Stimulated activated CD8-positive, alpha-beta memory T cell treated with anti-CD3 and anti-CD28 coated beads, Interleukin-7, amount 100 ng/mL, for 48 hours (primary cell): ENCODE data around the gene TCL1B.

Experiments
- DNase-seq, 2 donors: peaks; one replicate each; pipeline ENCODE4 v3.0.0-alpha.2; 2020; ENCODE audit warnings: low read depth in 1 of 2; ENCODE audit errors: extremely low read depth in 1 of 2

Gene TCL1B

DNA sequence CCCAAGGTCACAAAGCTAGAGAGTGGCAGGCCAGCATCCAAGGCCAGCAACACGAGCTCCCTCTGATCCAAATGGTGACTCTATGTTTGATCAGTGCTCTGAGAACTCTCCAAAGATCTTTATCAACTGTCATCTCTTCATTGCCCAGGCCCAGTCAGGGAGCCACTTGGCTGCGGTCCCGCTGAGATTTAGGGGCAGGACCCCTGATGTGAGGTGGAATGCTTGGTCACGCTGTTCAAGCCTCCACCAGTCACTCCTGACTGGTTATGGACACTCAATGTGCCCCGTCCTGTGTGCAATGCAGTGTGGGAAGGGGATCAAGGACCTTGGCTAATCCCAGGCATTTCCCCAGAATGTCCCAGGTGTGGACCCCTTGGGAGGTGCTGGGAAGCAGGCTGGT is 19.8 kb upstream of the TCL1B start:
- DNase-seq, result no peak

DNA sequence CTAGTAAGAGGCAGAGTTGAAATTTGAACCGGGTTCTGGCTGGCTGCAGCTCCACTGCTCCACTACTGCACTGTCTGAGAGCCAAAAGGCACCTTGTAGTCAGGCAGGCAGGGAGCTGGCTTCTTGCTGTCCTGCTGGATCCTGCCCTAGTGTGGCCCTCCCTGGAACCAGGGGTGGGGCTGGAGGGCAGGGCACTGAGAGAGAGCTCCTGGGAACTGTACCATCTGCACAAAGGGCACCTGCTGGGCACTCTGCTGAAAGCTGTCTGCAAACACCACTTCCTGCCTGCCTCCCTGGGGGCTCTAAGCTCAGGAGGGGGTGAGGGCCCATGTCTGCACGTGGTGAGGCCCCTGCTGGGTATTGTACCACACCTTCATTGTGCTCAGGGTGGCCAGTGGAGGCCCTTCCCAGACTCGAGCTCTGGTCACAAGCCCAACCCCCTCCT is 19.0 kb upstream of the TCL1B start:
- DNase-seq, result no peak

DNA sequence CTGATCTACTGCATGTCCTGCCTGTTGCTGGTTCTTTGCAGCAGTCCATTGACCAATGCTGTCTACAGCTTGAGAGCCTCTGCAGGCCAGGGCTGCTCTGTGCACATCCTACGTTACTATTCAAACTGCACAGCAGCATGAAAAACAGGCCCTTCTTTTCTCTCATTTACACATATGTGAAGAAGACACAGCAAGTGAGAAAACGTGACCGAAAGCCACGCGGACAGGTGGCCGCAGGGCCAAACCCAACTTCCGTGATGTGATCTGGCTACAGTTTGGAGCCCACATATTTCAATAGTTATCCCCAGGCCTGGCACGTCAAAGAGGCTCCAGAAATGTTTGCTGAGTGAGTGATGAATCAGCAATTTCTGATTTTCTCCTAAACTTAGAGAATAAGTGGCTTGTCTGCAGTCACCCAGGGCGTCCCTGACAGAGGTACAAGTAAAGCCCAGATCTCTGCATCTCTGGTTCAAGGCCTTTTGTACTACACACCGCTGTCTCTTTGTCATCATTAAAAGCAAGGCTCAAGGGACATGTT is 17.9 kb upstream of the TCL1B start:
- DNase-seq, result no peak

DNA sequence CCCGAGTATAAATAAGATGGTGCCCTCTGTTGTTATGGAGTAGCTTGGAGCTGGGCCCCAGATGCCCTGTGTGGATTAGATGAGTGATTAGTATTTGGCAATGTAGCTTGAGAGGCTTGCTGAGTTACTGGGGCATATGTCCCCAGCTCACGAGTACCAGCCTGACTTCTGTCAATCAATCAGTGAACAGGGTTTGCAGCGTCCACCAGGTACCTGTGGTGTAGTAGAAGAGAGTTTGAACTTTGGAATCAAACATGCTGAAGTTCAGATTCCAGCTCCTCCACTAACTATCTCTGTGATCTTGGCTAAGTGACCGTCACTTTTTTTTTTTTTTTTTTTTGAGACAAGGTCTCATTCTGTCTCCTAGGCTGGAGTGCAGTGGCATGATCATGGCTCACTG is 11.6 kb upstream of the TCL1B start:
- no peak for DNase-seq

DNA sequence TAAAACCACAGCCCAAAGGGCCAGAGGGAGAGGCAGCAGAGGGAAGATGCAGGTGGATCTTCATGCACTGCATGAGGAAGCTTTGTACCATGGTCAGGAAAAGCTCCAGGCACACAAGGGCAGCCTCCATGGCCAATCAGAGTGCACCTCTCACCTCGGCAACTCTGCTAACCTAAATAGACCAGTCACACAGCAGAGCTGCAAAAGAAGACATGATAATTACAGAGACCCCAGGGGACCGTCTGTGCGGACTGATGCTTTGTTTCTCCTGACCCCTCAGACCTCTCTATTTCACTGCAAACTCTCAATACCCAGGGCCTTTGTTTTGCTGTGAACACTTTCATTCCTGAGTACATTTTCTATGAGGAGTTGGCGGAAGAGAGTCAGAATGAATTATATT is 10.7 kb upstream of the TCL1B start:
- DNase-seq, result no peak

DNA sequence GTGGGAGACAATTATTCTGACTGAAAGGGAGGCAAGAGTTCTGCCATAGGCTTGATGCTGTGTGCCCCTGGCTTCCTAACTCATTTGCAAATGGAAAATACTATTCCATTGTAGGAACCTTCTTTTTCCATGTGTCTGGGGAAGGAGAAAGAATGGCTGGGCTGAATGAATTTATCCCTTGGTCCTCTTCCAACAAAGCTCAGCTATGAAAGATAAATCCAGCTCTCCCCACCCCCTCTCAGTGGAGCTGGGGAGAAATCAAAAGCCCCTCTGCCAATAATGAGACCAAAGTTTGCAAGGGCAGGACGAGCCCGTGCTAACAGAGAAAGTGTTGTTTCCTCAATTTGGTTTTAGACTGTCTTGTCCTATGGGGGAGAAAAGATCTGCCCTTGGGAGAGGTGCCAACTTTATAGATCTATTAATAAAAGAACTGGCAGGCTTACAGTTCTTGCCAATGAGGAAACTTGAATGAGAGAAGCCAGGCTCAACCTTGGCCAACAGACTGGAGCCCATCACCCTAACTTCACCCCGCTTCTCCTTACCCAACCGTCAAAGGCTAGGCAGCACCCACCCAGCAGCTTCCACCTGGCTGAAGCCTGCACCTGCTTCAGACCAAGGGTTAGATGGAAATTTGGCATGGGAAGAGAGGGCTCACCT is 8.9 kb upstream of the TCL1B start:
- DNase-seq, result no peak

DNA sequence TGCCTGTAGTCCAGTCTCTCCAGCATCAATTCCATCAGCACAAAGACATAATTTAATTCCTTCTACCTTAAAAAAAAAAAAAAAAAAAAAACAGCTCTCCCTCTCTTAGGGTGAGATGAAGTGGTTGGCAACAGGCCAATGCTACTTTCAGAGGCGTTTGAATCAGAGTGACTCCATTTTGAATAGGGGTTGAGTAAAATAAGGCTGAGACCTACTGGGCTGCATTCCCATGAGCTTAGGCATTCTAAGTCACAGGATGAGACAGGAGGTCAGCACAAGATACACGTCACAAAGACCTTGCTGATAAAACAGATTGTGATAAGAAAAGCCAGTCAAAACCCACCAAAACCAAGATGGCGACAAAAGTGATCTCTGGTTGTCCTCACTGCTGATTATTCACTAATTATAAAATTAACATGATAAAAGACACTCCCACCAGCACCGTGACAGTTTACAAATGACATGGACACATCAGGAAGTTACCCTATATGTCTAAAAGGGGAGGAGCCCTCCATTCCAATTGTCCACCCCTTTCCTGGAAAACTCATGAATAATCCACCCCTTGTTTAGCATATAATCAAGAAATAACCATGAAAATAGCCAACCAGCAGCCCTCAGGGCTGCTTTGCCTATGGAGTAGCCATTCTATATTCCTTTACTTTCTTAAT is 6.9 kb upstream of the TCL1B start:
- DNase-seq, result no peak

DNA sequence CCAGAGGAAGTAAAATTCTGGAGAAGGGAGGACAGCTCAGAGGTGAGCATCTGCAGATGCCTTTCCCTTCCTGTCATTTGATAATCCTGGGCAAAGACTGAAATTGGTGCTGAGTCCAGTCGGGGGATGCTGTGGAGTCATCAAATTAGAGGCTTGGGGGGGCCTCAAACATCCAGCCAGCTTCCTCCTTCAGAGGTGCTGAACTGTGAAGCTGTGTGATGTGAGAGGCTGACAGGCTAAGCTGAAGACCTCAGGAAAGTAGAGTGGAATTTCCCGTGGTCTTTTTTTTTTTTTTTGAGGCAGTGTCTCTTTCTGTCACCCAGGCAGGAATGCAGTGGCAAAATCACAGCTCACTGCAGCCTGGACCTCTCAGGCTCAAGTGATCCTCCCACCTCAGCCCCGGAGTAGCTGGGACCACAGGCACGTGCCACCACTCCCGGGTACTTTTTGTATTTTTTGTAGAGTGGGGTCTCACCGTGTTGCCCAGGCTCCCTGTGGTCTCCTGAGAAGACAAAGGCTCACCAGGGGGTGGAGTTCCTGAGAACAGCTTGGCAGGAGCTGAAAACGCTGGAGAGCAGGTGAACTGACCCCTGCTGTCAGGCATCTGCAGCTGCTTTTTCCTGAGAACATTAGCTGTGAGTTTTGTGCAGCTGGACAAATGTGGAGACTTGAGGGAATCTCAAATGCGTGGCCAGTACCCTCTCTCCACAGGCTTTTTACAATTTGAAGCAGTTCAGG is 6.1 kb upstream of the TCL1B start:
- no peak for DNase-seq

DNA sequence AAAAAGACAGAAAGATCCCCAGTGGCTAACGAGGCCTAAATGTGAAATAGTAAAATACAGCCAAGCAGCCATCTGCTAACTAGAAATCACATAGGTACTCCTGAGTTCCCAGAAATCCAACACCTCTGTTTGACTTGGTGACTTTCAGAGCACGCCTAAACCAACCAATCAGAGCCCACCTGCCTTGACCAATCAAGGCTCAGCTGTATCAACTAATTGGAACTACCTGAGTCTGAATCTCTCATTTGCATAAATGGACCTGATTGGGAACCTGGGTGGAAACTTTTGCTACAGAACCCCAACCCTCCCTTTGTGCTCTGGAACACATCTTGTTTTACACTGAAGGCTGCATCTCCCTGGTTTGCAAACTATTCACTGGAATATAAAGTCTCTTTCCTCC is 5.1 kb upstream of the TCL1B start:
- DNase-seq, result no peak

DNA sequence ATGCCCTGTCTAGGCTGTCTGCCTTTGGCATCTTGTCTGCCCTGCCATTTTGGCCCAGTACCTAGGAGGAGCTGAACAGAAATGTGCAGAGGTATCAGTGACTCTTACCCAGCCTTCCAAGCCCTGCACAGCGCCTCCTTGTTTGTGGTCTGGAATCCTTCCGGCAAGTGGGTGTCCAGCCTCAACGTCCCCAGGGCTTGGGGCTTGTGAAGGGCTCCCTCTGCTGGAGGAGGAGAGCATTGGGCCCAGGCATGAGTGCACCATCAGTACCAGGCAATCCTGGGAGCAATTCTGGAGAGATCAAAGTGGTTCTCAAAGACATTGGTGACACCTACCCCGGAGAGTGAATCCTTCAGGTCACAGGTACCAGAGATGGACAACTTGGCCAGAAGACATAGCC is 2.4 kb upstream of the TCL1B start:
- DNase-seq, result no peak

DNA sequence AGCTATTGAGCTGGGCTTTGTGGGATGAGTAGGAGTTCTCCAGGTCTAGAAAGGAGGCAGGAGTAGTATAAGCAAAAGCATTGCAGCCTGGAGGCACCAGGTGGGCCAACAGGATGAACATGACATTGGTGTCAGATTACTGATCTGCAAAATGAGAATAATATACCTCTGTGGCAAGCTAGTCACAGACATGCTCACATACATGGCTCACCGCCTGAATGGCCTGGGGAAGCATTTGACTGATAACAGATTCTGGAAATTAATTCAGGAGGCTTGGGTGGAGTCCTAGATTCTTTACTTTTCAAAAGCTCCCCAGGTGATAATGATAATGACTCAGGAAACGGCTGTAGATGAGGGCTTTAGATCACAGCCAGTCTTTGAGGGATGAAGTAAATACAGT is 709 bp downstream of the TCL1B start:
- DNase-seq, result no peak

DNA sequence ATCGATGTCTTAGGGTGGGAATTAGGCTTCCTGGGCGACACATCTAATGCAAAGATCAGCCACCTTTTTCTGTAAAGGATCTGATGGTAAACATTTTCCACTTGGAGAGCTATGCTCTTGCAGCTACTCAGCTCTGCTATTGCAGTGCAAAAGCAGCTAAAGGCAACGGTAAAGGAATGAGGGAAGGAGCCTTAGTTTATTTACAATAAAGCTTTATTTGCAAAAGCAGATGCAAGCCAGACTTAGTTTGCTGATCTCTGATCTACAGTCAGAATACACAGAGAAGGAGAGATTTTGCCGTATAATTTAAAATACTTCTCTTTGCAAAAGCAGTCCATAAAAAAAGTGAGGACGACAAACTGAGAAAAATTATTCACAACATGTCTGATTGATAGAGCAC is 3.2 kb downstream of the TCL1B start:
- no peak for DNase-seq

DNA sequence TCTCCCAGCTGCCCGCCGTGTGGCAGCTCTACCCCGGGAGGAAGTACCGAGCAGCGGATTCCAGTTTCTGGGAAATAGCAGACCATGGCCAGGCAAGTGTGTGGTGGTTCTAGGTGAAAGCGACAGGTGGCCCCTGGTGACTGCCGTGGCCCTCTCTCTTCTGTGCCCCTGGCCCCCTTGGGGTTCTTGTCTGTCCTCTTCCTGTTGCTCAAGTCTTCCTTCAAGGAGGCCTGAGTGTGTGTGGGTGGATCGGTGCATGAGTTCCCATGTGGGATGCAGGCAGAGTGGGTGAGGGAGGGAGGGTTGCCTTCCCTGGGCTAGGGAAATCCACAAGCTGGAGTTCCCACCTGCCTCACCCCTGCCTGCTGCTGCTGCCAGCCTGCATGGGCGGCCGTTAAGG is 4.6 kb downstream of the TCL1B start:
- DNase-seq, result no peak

DNA sequence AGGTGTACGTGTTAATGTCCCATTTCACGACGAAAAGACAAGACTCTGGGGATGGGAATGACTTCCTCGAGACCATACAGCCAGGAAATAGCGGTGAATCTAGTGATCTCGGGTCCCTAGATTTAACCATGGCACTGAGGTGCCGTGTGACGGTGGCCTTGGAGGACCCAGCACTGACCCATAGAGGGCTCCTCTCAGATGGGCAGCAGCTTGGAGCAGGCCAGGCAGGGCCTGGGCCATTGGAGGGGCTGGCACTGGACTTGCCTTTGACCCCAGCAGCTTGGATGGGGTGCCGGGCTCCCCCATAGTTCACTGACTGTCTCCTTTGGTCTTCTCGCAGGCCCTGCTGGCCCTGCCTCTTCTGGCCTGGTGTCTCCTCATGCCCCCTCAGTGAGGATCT is 5.4 kb downstream of the TCL1B start:
- no peak for DNase-seq

DNA sequence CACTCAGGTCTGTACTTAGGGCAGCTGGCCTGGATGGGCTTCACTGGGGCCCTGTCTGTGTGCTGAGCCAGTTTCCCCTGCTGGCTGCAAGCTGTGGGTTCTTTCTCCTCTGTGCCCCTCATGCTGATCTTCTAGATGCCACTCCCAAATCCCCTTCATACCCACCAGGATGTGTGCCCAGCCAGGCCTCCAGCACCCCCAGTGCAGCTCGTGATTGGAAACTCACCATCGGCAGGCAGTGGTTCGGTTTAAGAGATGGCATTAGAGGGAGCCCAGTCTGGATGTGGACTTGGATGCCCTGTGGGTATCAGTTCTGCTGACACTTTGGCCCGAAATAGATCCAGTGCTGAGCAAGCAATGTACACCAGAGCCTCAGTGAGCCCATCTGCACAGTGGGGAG is 5.9 kb downstream of the TCL1B start:
- no peak for DNase-seq

DNA sequence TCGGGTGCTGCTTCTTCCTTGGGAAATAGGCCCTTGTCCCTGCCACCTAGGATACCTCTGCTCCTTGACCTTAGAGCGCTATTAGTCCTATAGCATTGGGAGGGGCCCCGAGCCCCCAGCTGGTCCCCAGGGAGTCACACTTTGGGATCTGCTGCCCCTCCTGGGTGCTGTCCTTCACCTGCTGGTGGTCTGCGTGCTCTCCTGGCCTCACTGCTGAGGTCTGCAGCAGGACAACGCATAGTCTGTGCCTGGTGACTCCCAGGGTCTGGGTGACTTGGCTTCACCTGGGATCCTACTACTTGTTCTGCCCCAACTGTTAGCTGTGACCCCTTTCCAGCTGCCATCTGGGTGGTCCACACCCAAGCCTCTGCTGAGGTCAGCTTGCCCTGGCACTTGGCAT is 8.8 kb downstream of the TCL1B start:
- no peak for DNase-seq

DNA sequence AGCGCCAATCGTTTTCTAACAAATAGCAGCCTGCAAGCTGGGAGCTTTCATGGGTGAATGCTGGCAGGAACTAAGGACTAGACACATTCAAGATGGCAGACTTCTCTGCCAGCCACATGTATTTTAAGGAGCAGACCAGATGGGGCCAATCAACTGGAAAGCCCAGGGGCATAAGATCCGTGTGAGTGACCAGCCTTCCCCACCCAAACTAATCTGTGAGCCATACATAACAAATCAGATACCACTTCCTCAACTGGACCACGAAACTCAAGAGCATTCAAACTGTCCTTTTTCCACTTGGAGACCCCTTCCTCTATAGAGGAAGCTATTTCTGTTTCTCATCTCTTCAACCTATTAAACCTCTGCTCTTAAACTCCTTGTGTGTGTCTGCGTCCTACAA is 9.7 kb downstream of the TCL1B start:
- no peak for DNase-seq

DNA sequence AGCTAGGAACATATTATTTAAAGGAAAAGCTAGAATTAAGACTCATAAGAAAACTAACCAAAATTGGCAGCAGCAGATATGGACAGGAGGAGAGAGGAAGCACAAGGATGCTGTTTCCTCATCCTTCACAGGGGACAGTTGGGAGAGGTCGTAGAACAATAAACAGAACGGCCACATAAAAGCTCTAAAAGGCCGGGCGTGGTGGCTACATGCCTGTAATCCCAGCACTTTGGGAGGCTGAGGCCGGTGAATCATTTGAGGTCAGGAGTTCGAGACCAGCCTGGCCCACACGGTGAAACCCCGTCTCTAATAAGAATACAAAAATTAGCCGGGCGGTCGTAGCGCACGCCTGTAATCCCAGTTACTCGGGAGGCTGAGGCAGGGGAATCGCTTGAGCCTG is 10.5 kb downstream of the TCL1B start:
- DNase-seq, result no peak

DNA sequence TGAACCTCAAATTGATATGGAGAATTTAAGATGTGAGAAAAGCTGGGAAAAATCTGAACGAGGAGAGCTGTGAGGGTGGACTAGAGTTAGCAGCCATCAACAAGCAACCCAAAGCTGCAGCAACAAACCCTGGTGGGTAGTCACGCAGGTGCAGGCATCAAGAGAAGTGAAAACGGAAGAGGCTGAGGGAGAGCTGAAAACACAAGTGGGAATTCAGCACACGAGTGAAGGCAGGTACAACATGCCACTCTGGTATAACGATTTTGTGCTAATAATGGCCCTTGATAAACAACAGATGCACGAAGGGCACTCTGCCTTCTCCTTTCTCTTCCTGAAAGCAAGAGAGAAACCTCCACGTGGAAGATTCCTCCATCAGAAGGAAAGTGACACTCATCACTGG is 11.5 kb downstream of the TCL1B start:
- no peak for DNase-seq

DNA sequence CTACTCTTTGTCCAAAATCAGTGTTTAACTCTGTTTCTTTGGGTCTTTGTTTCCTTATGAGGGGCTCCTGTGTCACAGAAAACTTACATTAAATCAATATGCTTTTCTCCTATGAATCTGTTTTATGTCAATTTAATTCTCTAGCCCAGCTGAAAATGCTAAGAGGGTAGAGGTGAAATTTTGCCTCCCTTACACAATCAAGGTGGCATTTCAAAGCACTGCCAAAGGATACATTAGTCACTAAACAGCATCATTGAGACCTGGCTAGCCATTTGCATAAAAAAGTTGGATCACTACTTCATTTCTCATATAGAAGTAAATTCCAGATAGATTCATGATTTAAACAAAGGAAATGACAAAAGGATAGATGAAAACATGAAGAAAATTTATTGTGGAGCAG is 12.1 kb downstream of the TCL1B start:
- no peak for DNase-seq

DNA sequence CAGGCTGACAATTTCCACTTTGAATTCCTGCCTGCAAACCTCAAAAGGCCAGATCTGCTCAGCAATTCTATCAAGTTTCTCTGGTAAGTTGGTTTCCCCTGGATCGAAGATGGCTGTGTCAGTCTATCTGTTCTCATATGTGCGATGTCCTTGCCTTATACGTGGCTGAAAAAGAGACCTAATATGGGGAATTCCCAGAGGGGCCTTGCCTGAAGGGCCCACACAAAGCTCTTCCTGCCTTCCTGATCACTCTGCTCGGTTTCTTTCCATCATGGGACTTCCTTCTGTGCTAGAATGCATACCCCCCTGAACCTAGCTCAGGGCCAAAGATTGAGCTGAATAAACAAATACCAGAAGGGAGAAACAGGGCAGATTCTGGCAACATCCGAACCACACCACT is 13.2 kb downstream of the TCL1B start:
- DNase-seq, result no peak
